Sigmoid colon (tissue), 4 donors: ENCODE results near the gene IFIT5.
"Not testable (repeated sequence)": the region's sequence is repeated elsewhere in the genome, so short reads cannot be mapped to it uniquely, and the experiment has no call there.

Experiments
- POLR2A ChIP-seq, 2 donors: fragments of 450-650 bp; IDR thresholded peaks; one replicate each; pipeline ENCODE4 v1.6.1; 2016; ENCODE audit warnings: antibody characterized with exemption in 2 of 2, mild to moderate bottlenecking in 2 of 2, moderate library complexity in 2 of 2
- POLR2AphosphoS5 ChIP-seq, 4 donors: sonication (generic); formaldehyde crosslinking; IDR thresholded peaks; one replicate each; pipeline ENCODE4 v1.6.1; 2017; ENCODE audit warnings: antibody characterized with exemption in 4 of 4
- TF ChIP-seq, protein P1 (sequence below), 4 experiments: fragments of 450-650 bp in 3 of 4; fragments of 200-600 bp in 1 of 4; IDR thresholded peaks; one replicate each; pipeline ENCODE4 v1.5.1; 2016 to 2019; ENCODE audit warnings: antibody characterized with exemption in 4 of 4, mild to moderate bottlenecking in 3 of 4, moderate library complexity in 2 of 4

- not testable (repeated sequence) for TF ChIP-seq POLR2AphosphoS5, POLR2A (IDR thresholded peaks at IDR 0.05)
- TF ChIP-seq, protein P1, sequence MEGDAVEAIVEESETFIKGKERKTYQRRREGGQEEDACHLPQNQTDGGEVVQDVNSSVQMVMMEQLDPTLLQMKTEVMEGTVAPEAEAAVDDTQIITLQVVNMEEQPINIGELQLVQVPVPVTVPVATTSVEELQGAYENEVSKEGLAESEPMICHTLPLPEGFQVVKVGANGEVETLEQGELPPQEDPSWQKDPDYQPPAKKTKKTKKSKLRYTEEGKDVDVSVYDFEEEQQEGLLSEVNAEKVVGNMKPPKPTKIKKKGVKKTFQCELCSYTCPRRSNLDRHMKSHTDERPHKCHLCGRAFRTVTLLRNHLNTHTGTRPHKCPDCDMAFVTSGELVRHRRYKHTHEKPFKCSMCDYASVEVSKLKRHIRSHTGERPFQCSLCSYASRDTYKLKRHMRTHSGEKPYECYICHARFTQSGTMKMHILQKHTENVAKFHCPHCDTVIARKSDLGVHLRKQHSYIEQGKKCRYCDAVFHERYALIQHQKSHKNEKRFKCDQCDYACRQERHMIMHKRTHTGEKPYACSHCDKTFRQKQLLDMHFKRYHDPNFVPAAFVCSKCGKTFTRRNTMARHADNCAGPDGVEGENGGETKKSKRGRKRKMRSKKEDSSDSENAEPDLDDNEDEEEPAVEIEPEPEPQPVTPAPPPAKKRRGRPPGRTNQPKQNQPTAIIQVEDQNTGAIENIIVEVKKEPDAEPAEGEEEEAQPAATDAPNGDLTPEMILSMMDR (IDR thresholded peaks at IDR 0.05) = not testable (repeated sequence)
These were observed 30.5 kb downstream of the IFIT5 start for GRCh38 chr10:89444819-89445218.
